IPS DF 6.9 (cell line): ENCODE measurements around the gene TRAPPC14.
"Not testable (repeated sequence)": the region's sequence is repeated elsewhere in the genome, so short reads cannot be mapped to it uniquely, and the experiment has no call there.

Source experiments
- DNase-seq: peaks from one replicate; pipeline ENCODE4 v3.0.0-alpha.2; 2013; ENCODE audit warnings: low read depth, low spot score
- H3K27ac ChIP-seq: one replicate; pipeline ENCODE4 v1.5.1; 2013; ENCODE audit warnings: low read length, control low read depth
- H3K27me3 ChIP-seq: 2 replicates; pipeline ENCODE4 v1.6.1; 2013; ENCODE audit warnings: mild to moderate bottlenecking, low read length; ENCODE audit not compliant: control insufficient read depth, insufficient read depth
- H3K36me3 ChIP-seq: 2 replicates; pipeline ENCODE4 v1.6.1; 2013; ENCODE audit warnings: low read length; ENCODE audit not compliant: control insufficient read depth, insufficient read depth
- H3K4me1 ChIP-seq: 2 replicates; pipeline ENCODE4 v1.6.1; 2013; ENCODE audit warnings: low read length; ENCODE audit not compliant: control insufficient read depth, insufficient read depth
- H3K4me3 ChIP-seq: 2 replicates; pipeline ENCODE4 v1.5.1; 2013; ENCODE audit warnings: mild to moderate bottlenecking, low read length
- H3K9me3 ChIP-seq: 2 replicates; pipeline ENCODE4 v1.6.1; 2013; ENCODE audit warnings: low read length, inconsistent platforms; ENCODE audit not compliant: control insufficient read depth, insufficient read depth
- WGBS: extraction: QIAGEN DNeasy Blood & Tissue Kit; methylation state at CpG from one replicate; pipeline ENCODE4 v1.1.7; 2013; ENCODE audit warnings: mixed read lengths, missing lambda C conversion rate; ENCODE audit not compliant: insufficient read length, insufficient coverage; 5-methylcytosine and 5-hydroxymethylcytosine counted together

Gene TRAPPC14

GRCh38 chr7:100158229-100159098 is at the start of gene TRAPPC14:
TSS of gene TRAPPC14 (minus strand) at chr7:100158723. CDS start at chr7:100158499, 224 bp downstream.
- no peaks in the 10 kb centered on the region for H3K9me3 ChIP-seq
- no peaks in the 10 kb centered on the region for H3K27me3 ChIP-seq
- DNase-seq, result peak; percentile 82
- no peak within 1 kb of the TSS for H3K27ac ChIP-seq
- H3K4me1 ChIP-seq, result no peaks in the 10 kb centered on the region; the same call in none of the 2 replicates
- H3K36me3 ChIP-seq, result peaks cover 24% of the 10 kb centered on the region
- no CpG with 5 or more reads among the region's 87 CpGs for WGBS
- peak within 1 kb of the TSS; percentile 80 for H3K4me3 ChIP-seq

GRCh38 chr7:100204454-100204853 is 45.9 kb upstream of the TRAPPC14 start:
- no CpG with 5 or more reads among the region's 9 CpGs for WGBS

GRCh38 chr7:100200693-100201092 is 42.2 kb upstream of the TRAPPC14 start:
- no peak for DNase-seq
- 0 out of 2 replicates have a peak, but pooled peaks cover 2% of the 10 kb centered on the region for H3K4me1 ChIP-seq
- H3K27me3 ChIP-seq, result no peaks in the 10 kb centered on the region
- no peaks in the 10 kb centered on the region for H3K9me3 ChIP-seq
- no peak overlapping the region for H3K4me3 ChIP-seq
- no peak overlapping the region for H3K27ac ChIP-seq
- no CpG with 5 or more reads among the region's 11 CpGs for WGBS
- H3K36me3 ChIP-seq, result no peaks in the 10 kb centered on the region

More at GRCh38 chr7:100204454-100204853, 45.9 kb upstream of the TRAPPC14 start:
- Histone ChIP-seq H3K27ac (no peak overlapping the region), H3K27me3 (no peaks in the 10 kb centered on the region), H3K36me3 (no peaks in the 10 kb centered on the region), H3K9me3 (no peaks in the 10 kb centered on the region), H3K4me1 (0 out of 2 replicates have a peak, but pooled peaks cover 2% of the 10 kb centered on the region), H3K4me3 (no peak overlapping the region)
- DNase-seq, result no peak

GRCh38 chr7:100198266-100198665 is 39.7 kb upstream of the TRAPPC14 start:
- H3K4me3 ChIP-seq, result no peak overlapping the region
- WGBS, result no CpG with 5 or more reads among the region's 10 CpGs
- DNase-seq, result no peak
- H3K9me3 ChIP-seq, result no peaks in the 10 kb centered on the region
- H3K36me3 ChIP-seq, result no peaks in the 10 kb centered on the region
- 0 out of 2 replicates have a peak, but pooled peaks cover 2% of the 10 kb centered on the region for H3K4me1 ChIP-seq
- H3K27ac ChIP-seq, result no peak overlapping the region
- H3K27me3 ChIP-seq, result no peaks in the 10 kb centered on the region

- H3K4me1 ChIP-seq, DNase-seq, H3K9me3 ChIP-seq, H3K4me3 ChIP-seq, H3K27me3 ChIP-seq, H3K27ac ChIP-seq, H3K36me3 ChIP-seq: not testable (repeated sequence)
- no CpG with 5 or more reads among the region's 6 CpGs for WGBS
These were observed 37.4 kb upstream of the TRAPPC14 start for GRCh38 chr7:100195901-100196322.

- H3K27me3 ChIP-seq, result no peaks in the 10 kb centered on the region
- no peaks in the 10 kb centered on the region for H3K4me1 ChIP-seq
- no peaks in the 10 kb centered on the region for H3K36me3 ChIP-seq
- no CpG with 5 or more reads among the region's 2 CpGs for WGBS
- H3K27ac ChIP-seq, result no peak overlapping the region
- H3K4me3 ChIP-seq, result no peak overlapping the region
- no peaks in the 10 kb centered on the region for H3K9me3 ChIP-seq
- no peak for DNase-seq
These were observed 36.7 kb upstream of the TRAPPC14 start for GRCh38 chr7:100195222-100195621.

- Histone ChIP-seq H3K27ac (no peak overlapping the region), H3K4me1 (no peaks in the 10 kb centered on the region), H3K27me3 (no peaks in the 10 kb centered on the region), H3K4me3 (no peak overlapping the region), H3K9me3 (no peaks in the 10 kb centered on the region), H3K36me3 (no peaks in the 10 kb centered on the region)
- WGBS, result no CpG with 5 or more reads among the region's 3 CpGs
- DNase-seq, result no peak
These were observed 34.4 kb upstream of the TRAPPC14 start for GRCh38 chr7:100192969-100193368.

GRCh38 chr7:100192281-100192862 is 33.8 kb upstream of the TRAPPC14 start:
- no CpG with 5 or more reads among the region's 6 CpGs for whole genome bisulfite sequencing
- H3K4me1 ChIP-seq, result not testable (repeated sequence)

GRCh38 chr7:100191775-100192174 is 33.3 kb upstream of the TRAPPC14 start:
- H3K4me3 ChIP-seq, result no peak overlapping the region
- no peaks in the 10 kb centered on the region for H3K27me3 ChIP-seq
- H3K4me1 ChIP-seq, result no peaks in the 10 kb centered on the region
- no CpG with 5 or more reads among the region's 2 CpGs for WGBS
- DNase-seq, result no peak
- H3K27ac ChIP-seq, result no peak overlapping the region
- H3K9me3 ChIP-seq, result no peaks in the 10 kb centered on the region
- H3K36me3 ChIP-seq, result no peaks in the 10 kb centered on the region

More at GRCh38 chr7:100192281-100192862, 33.8 kb upstream of the TRAPPC14 start:
- H3K27ac ChIP-seq, DNase-seq, H3K4me3 ChIP-seq, H3K9me3 ChIP-seq, H3K36me3 ChIP-seq, H3K27me3 ChIP-seq: not testable (repeated sequence)

GRCh38 chr7:100190048-100190711 is 31.7 kb upstream of the TRAPPC14 start:
- no peaks in the 10 kb centered on the region for H3K36me3 ChIP-seq
- no peaks in the 10 kb centered on the region for H3K9me3 ChIP-seq
- H3K27ac ChIP-seq, result no peak overlapping the region
- H3K4me1 ChIP-seq, result no peaks in the 10 kb centered on the region
- no CpG with 5 or more reads among the region's 4 CpGs for whole genome bisulfite sequencing
- H3K27me3 ChIP-seq, result no peaks in the 10 kb centered on the region
- no peak overlapping the region for H3K4me3 ChIP-seq
- no peak for DNase-seq
